ENCODE measurements around the gene BAG1.

BAG1 gene

DNA sequence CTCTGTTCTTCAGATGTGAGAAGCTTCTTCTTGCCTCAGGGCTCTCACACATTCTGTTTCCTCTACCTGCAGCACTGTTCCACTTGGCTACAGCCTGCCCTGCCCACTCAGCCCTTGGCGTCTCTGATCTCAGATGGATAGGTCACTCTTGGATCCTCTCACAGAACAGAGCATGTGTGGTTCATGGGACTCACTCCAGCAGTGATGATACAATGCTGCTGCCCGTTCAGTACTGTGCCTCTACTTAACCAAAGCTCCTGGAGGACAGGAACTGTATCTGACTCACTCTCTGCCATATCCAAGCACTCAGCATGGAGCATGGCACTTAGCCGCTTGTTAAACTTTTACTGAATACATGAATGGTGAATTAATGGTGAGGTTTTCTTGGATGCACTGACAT, 27.9 kb downstream of the BAG1 start:
- H3K4me1 ChIP-seq (ENCODE audit: control insufficient read depth, low read depth, low read length), result no peaks in the 10 kb centered on the region
- no peaks in the 10 kb centered on the region for H3K9me3 ChIP-seq (ENCODE audit: control insufficient read depth, low read depth, low read length)
- no peak overlapping the region for H3K4me3 ChIP-seq (ENCODE audit: low read length)
- no peak overlapping the region for H3K27ac ChIP-seq (ENCODE audit: low read length)
- no peaks in the 10 kb centered on the region for H3K27me3 ChIP-seq (ENCODE audit: control insufficient read depth, insufficient read depth, low read length)
- H3K9ac ChIP-seq (ENCODE audit: low read length), result no peak overlapping the region
- H3K36me3 ChIP-seq (ENCODE audit: control insufficient read depth, low read depth, low read length), result no peaks in the 10 kb centered on the region

DNA sequence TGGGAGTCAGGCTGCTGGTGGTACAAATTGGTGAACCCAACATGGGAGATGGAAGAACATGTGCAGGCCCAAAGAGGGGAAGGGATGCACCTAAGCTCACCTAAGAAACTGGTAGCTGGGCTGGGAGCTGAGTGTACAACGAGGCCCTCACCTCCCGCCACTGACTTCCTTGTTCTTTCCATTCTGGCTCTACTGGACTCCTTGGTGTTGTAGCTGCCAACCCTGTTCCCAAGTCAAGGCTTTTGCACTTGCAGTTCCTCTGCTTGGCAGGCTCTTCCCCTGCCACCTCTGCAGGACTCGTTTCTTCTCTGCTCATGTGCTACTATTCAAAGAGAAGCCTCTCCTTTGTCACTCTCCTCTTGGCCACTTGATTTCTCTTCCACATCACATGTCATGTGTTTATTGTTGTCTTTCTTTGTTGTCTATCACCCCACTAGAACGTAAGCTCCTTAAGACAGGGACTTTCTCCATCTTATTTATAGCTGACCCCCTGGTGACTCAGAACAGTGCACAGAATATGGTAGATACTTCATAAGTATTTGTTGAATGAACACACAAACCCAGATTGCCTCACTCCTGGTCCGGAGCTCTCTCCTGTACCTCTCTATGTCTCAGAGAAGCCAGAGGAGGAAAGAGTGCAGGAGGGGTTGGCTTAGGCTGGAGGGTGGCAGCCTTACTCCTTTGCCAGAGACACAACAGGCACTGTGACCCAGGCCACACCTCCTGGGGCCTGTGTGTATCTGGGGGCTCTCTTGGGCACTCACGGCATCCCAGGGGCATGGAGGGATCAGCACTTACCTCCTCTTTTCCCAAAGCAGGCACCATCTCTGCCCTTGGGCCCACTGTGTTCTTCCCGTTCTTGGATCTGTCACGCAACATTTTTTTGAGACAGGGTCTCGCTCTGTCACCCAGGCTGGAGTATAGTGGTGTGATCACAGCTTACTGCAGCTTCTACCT, 29.7 kb downstream of the BAG1 start:
- no peak overlapping the region for H3K4me3 ChIP-seq (ENCODE audit: low read length)
- no peak overlapping the region for H3K9ac ChIP-seq (ENCODE audit: low read length)
- H3K27me3 ChIP-seq (ENCODE audit: control insufficient read depth, insufficient read depth, low read length), result no peaks in the 10 kb centered on the region
- no peaks in the 10 kb centered on the region for H3K36me3 ChIP-seq (ENCODE audit: control insufficient read depth, low read depth, low read length)
- H3K4me1 ChIP-seq (ENCODE audit: control insufficient read depth, low read depth, low read length), result no peaks in the 10 kb centered on the region
- H3K9me3 ChIP-seq (ENCODE audit: control insufficient read depth, low read depth, low read length), result no peaks in the 10 kb centered on the region
- H3K27ac ChIP-seq (ENCODE audit: low read length), result no peak overlapping the region

DNA sequence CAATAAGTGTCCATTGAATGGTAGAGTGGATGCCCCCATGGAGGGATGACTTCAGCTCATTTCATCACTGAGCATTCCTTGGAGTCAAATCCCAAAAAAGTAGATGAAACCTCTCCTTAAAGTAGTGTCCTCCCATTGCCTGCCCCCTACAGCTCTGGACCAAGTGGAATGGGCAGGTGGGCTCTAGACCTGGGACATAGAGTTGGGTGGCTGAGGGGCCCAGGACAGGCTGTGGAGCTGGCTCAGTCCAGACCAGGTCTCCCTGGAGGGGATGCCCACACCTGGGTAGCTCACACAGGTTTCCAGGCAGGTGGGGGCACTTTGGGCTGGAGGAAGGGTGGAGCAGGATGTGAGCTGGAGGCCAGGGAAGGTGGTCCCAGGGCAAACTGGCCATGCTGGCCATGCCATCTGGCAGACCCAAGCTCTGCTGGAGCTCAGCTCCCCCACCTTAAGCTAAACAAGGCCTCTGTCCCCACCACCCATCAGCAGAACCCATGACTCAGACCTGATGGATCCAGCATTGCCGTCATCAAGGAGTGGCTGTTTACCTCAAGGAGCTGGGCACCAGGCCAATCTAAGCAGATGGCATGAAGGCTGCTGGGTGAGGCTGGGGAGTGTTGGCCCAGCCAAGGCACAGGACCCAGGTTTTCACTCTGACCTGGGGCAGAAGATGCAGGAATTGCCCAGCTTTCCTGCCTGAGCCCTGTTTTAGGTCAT, 30.7 kb downstream of the BAG1 start:
- Histone ChIP-seq H3K4me3 (ENCODE audit: low read length) (no peak overlapping the region), H3K4me1 (ENCODE audit: control insufficient read depth, low read depth, low read length) (no peaks in the 10 kb centered on the region), H3K36me3 (ENCODE audit: control insufficient read depth, low read depth, low read length) (no peaks in the 10 kb centered on the region), H3K27ac (ENCODE audit: low read length) (no peak overlapping the region), H3K27me3 (ENCODE audit: control insufficient read depth, insufficient read depth, low read length) (no peaks in the 10 kb centered on the region), H3K9ac (ENCODE audit: low read length) (no peak overlapping the region), H3K9me3 (ENCODE audit: control insufficient read depth, low read depth, low read length) (no peaks in the 10 kb centered on the region)

DNA sequence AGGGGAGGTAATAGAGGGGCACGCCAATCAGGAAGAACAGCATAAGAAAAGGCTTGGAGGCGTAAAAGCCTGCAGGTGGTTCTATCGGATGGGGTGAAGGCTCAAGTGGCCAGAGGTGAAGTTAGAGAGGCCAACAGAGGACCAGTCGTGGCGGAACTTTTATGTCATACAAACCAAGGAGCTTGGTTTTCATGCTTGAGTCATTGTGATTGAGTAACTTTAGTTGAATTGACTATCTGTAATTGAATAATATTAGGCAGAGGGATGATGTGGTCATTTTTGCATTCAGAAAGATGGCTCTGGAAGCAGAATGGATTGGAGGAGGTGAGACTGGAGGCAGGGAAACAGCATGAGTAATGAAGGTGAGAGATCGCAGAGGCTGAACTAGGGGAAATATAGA, 31.7 kb downstream of the BAG1 start:
- no peaks in the 10 kb centered on the region for H3K9me3 ChIP-seq (ENCODE audit: control insufficient read depth, low read depth, low read length)
- no peak overlapping the region for H3K9ac ChIP-seq (ENCODE audit: low read length)
- no peaks in the 10 kb centered on the region for H3K27me3 ChIP-seq (ENCODE audit: control insufficient read depth, insufficient read depth, low read length)
- no peaks in the 10 kb centered on the region for H3K36me3 ChIP-seq (ENCODE audit: control insufficient read depth, low read depth, low read length)
- no peak overlapping the region for H3K4me3 ChIP-seq (ENCODE audit: low read length)
- H3K27ac ChIP-seq (ENCODE audit: low read length), result no peak overlapping the region
- H3K4me1 ChIP-seq (ENCODE audit: control insufficient read depth, low read depth, low read length), result no peaks in the 10 kb centered on the region

GRCh38 chr9:33231623-33231942, 32.9 kb downstream of the BAG1 start:
- Histone ChIP-seq H3K9ac (ENCODE audit: low read length) (no peak overlapping the region), H3K4me1 (ENCODE audit: control insufficient read depth, low read depth, low read length) (no peaks in the 10 kb centered on the region), H3K36me3 (ENCODE audit: control insufficient read depth, low read depth, low read length) (no peaks in the 10 kb centered on the region), H3K27me3 (ENCODE audit: control insufficient read depth, insufficient read depth, low read length) (no peaks in the 10 kb centered on the region), H3K9me3 (ENCODE audit: control insufficient read depth, low read depth, low read length) (no peaks in the 10 kb centered on the region), H3K27ac (ENCODE audit: low read length) (no peak overlapping the region), H3K4me3 (ENCODE audit: low read length) (no peak overlapping the region)

- H3K9me3 ChIP-seq (ENCODE audit: control insufficient read depth, low read depth, low read length), result no peaks in the 10 kb centered on the region
- no peak overlapping the region for H3K4me3 ChIP-seq (ENCODE audit: low read length)
- no peaks in the 10 kb centered on the region for H3K27me3 ChIP-seq (ENCODE audit: control insufficient read depth, insufficient read depth, low read length)
- no peak overlapping the region for H3K9ac ChIP-seq (ENCODE audit: low read length)
- no peaks in the 10 kb centered on the region for H3K4me1 ChIP-seq (ENCODE audit: control insufficient read depth, low read depth, low read length)
- no peak overlapping the region for H3K27ac ChIP-seq (ENCODE audit: low read length)
- H3K36me3 ChIP-seq (ENCODE audit: control insufficient read depth, low read depth, low read length), result no peaks in the 10 kb centered on the region
Observed at GRCh38 chr9:33230756-33231622, 33.5 kb downstream of the BAG1 start.

DNA sequence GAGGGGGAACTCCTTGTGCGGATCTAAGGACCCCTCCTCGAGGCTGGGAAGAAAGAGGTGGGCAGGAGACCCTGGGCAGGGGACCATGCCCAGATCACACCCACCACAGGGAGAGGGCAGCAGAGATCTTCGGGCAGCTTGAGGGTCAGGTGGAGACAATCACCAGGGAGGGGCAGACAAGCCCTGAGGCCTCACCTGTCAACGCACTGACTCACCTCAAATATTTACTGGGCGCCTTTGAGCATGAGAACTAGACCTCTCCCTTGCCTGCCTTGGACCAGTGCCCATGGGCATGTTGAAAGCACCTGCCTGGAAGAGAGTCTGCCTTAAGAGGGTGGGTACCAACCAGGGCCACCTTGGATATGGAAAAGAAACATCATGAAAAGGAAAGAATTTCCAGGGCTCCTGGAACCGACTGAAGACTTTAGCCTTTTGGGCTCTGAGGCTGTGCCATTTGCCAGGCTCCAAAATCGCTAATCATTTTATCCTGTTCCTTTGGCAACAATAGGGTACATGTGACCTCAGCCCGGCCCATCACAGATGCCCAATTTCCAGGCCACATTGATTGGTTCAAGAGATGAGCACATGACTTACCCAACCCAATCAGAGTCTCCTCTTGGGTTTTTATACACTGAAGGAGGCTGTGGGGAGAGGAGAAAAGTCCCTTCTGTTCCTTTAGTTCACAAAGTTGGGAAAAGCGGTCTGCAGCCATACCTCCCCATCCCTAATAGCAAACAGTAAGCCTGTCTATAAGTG, 35.0 kb downstream of the BAG1 start:
- H3K9ac ChIP-seq (ENCODE audit: low read length), result no peak overlapping the region
- H3K4me1 ChIP-seq (ENCODE audit: control insufficient read depth, low read depth, low read length), result no peaks in the 10 kb centered on the region
- H3K36me3 ChIP-seq (ENCODE audit: control insufficient read depth, low read depth, low read length), result no peaks in the 10 kb centered on the region
- no peak overlapping the region for H3K4me3 ChIP-seq (ENCODE audit: low read length)
- no peak overlapping the region for H3K27ac ChIP-seq (ENCODE audit: low read length)
- H3K27me3 ChIP-seq (ENCODE audit: control insufficient read depth, insufficient read depth, low read length), result no peaks in the 10 kb centered on the region
- H3K9me3 ChIP-seq (ENCODE audit: control insufficient read depth, low read depth, low read length), result no peaks in the 10 kb centered on the region

DNA sequence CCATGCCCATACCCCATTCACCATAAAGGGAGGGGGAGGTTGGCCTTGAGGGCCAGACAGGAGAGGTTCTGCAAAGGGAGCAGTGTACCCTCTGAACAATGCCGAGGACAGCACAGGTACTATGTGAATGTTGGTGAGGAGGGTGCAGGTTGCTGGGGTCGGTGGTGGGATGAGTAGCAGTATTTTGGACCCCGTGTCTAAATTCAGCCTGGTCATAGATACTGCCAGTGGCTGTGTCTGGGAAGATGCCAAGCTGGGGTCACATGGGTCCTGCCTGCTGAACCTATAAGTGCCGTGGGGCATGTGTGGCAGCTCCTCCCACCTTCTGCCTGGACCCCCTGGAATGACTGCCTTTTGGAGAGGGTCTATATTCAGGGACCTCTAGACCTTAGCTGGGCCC, 35.9 kb downstream of the BAG1 start:
- Histone ChIP-seq H3K27ac (ENCODE audit: low read length) (no peak overlapping the region), H3K36me3 (ENCODE audit: control insufficient read depth, low read depth, low read length) (no peaks in the 10 kb centered on the region), H3K9me3 (ENCODE audit: control insufficient read depth, low read depth, low read length) (no peaks in the 10 kb centered on the region), H3K9ac (ENCODE audit: low read length) (no peak overlapping the region), H3K4me1 (ENCODE audit: control insufficient read depth, low read depth, low read length) (no peaks in the 10 kb centered on the region), H3K4me3 (ENCODE audit: low read length) (no peak overlapping the region), H3K27me3 (ENCODE audit: control insufficient read depth, insufficient read depth, low read length) (no peaks in the 10 kb centered on the region)

DNA sequence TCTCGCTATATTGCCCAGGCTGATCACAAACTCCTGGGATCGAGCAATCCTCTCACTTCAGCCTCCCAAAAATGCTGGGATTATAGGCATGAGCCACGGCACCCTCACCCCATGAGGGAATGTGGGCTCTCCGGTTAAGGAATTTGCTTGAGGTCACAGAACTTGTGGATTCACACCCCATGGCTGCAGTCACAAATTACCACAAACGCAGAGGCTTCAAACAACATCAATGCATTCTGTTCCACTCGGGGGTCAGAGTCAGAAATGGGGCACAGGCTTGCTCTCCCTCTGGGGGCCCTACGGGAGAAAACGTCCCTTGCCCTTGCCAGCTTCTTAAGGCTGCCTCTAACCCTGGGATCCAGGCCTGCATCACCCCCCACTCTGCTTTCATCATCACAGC, 36.8 kb downstream of the BAG1 start:
- Histone ChIP-seq H3K36me3 (ENCODE audit: control insufficient read depth, low read depth, low read length) (no peaks in the 10 kb centered on the region), H3K4me1 (ENCODE audit: control insufficient read depth, low read depth, low read length) (no peaks in the 10 kb centered on the region), H3K27ac (ENCODE audit: low read length) (no peak overlapping the region), H3K9me3 (ENCODE audit: control insufficient read depth, low read depth, low read length) (no peaks in the 10 kb centered on the region), H3K4me3 (ENCODE audit: low read length) (no peak overlapping the region), H3K9ac (ENCODE audit: low read length) (no peak overlapping the region), H3K27me3 (ENCODE audit: control insufficient read depth, insufficient read depth, low read length) (no peaks in the 10 kb centered on the region)

DNA sequence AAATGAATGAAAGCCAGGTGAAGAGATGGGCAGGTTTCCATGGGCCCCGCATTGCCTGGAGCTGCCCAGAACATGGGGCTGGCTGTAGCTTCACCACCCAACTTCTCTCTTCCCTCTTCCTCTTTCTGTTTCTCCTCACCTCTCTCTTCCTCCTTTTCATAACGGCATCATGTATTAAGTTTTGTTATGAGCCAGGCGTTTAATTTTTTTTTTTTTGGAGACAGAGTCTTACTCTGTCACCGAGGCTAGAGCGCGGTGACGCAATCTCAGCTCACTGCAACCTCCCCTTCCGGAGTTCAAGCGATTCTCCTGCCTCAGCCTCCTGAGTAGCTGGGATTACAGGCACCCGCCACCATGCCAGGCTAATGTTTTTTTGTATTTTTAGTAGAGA, 37.5 kb downstream of the BAG1 start:
- H3K4me3 ChIP-seq (ENCODE audit: low read length), result no peak overlapping the region
- H3K9ac ChIP-seq (ENCODE audit: low read length), result no peak overlapping the region
- no peaks in the 10 kb centered on the region for H3K27me3 ChIP-seq (ENCODE audit: control insufficient read depth, insufficient read depth, low read length)
- H3K4me1 ChIP-seq (ENCODE audit: control insufficient read depth, low read depth, low read length), result no peaks in the 10 kb centered on the region
- no peaks in the 10 kb centered on the region for H3K36me3 ChIP-seq (ENCODE audit: control insufficient read depth, low read depth, low read length)
- H3K27ac ChIP-seq (ENCODE audit: low read length), result no peak overlapping the region
- no peaks in the 10 kb centered on the region for H3K9me3 ChIP-seq (ENCODE audit: control insufficient read depth, low read depth, low read length)

Measured in iPS-18a (cell line).